Hematopoietic multipotent progenitor cell treated with erythropoietin and hydrocortisone succinate and interleukin-3 and kit ligand, for 15 days (in vitro differentiated cells): ENCODE measurements around the gene RBKS.

Source experiments
- DNase-seq: peaks from one replicate; pipeline ENCODE4 v3.0.0-alpha.2; 2015; ENCODE audit warnings: low spot score

The RBKS gene

GRCh38 chr2:27831279-27832050, 58.7 kb downstream of the RBKS start:
- DNase-seq: no peak

- DNase-seq: no peak
Observed at GRCh38 chr2:27830656-27831055, 59.5 kb downstream of the RBKS start.

GRCh38 chr2:27829791-27830190, 60.4 kb downstream of the RBKS start:
- DNase-seq: no peak

GRCh38 chr2:27828305-27828704, 61.9 kb downstream of the RBKS start:
- no peak for DNase-seq

GRCh38 chr2:27824401-27824800, 65.8 kb downstream of the RBKS start:
- DNase-seq: no peak

GRCh38 chr2:27823569-27823968, 66.6 kb downstream of the RBKS start:
- DNase-seq: no peak

- no peak for DNase-seq
Observed at GRCh38 chr2:27823135-27823534, 67.1 kb downstream of the RBKS start.

GRCh38 chr2:27822049-27822448, 68.1 kb downstream of the RBKS start:
- DNase-seq: no peak

GRCh38 chr2:27815860-27816438, 74.2 kb downstream of the RBKS start:
- no peak for DNase-seq

GRCh38 chr2:27814758-27815157, 75.4 kb downstream of the RBKS start:
- no peak for DNase-seq

- no peak for DNase-seq
Observed at GRCh38 chr2:27811768-27812167, 78.4 kb downstream of the RBKS start.

- DNase-seq: no peak
Observed at GRCh38 chr2:27810455-27810854, 79.7 kb downstream of the RBKS start.

GRCh38 chr2:27809761-27810241, 80.4 kb downstream of the RBKS start:
- DNase-seq: no peak

GRCh38 chr2:27808984-27809383, 81.2 kb downstream of the RBKS start:
- DNase-seq: no peak

- DNase-seq: no peak
Observed at GRCh38 chr2:27808418-27808817, 81.8 kb downstream of the RBKS start.

GRCh38 chr2:27807476-27807875, 82.7 kb downstream of the RBKS start:
- no peak for DNase-seq

GRCh38 chr2:27806311-27807059, 83.7 kb downstream of the RBKS start:
- no peak for DNase-seq

- no peak for DNase-seq
Observed at GRCh38 chr2:27805180-27805579, 85.0 kb downstream of the RBKS start.

- DNase-seq: no peak
Observed at GRCh38 chr2:27804146-27804545, 86.0 kb downstream of the RBKS start.

- DNase-seq: no peak
Observed at GRCh38 chr2:27803046-27803445, 87.1 kb downstream of the RBKS start.

- DNase-seq: no peak
Observed at GRCh38 chr2:27802547-27802946, 87.6 kb downstream of the RBKS start.

GRCh38 chr2:27800856-27801255, 89.3 kb downstream of the RBKS start:
- no peak for DNase-seq

- no peak for DNase-seq
Observed at GRCh38 chr2:27799646-27800010, 90.6 kb downstream of the RBKS start.
